A172 (cell line): ENCODE results near the gene FAM169A. TPM values are rescaled to one million over a fixed set of nuclear protein-coding genes. Genes with fewer than 3 reads are reported as not detected.
"Not testable (repeated sequence)": the region's sequence is repeated elsewhere in the genome, so short reads cannot be mapped to it uniquely, and the experiment has no call there.

Source experiments
- DNase-seq: peaks from one replicate; pipeline ENCODE4 v3.0.0-alpha.2; 2015; ENCODE audit warnings: low spot score
- total RNA-seq: library from RNA; depleted of rRNA; stranded (reverse); fragments of >200 nt; shearing (Covaris generic); gene quantifications from 2 replicates; pipeline ENCODE4 v1.2.3, GENCODE V29; 2014; rRNA removed

The FAM169A gene, protein sequence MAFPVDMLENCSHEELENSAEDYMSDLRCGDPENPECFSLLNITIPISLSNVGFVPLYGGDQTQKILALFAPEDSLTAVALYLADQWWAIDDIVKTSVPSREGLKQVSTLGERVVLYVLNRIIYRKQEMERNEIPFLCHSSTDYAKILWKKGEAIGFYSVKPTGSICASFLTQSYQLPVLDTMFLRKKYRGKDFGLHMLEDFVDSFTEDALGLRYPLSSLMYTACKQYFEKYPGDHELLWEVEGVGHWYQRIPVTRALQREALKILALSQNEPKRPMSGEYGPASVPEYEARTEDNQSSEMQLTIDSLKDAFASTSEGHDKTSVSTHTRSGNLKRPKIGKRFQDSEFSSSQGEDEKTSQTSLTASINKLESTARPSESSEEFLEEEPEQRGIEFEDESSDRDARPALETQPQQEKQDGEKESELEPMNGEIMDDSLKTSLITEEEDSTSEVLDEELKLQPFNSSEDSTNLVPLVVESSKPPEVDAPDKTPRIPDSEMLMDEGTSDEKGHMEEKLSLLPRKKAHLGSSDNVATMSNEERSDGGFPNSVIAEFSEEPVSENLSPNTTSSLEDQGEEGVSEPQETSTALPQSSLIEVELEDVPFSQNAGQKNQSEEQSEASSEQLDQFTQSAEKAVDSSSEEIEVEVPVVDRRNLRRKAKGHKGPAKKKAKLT
- total RNA-seq: 28.3 and 33.0 TPM in 2 replicates

DNA sequence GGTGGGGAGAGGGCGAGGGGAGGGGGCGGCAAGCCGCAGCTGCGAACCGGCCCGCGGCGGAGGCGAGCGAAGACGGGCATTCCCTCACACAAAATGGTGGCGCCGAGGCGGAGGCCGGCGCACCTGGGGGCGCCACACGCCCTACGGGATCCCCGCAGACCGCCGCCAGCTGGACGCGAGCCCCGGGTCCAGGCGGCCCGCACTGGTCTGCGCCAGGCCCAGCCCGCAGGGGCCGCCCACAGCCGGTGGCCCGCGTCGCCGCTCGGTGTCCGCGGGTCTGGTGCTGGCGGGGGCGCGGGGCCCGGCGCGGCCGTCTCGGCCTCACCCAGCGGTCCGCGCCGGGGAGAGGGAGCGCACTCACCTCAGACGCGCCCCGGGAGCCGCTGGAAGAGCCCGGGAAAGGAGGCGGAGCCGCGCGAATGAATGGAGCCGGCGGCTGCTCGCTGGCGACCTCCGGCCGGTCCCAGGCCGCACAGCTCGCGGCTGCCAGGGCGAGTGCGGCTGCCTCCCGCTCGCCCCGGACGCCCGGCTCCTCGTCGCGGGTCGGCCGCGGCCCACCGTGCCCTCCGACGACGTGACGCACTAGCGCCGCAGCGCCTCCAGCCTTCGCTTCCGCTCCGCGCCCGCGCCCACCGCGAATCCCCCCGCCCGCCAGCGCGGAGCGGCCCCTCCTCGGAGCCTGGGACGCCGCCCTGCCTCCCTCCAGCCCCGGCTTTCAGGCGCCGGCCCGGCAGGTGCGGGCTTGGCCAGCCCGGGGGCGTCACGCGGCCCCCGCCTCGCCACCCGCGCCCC is at the start of gene FAM169A:
TSS of gene FAM169A (minus strand) at position 584 of the 792 bp plus-strand sequence. CDS start 24,711 bp downstream, outside the sequence.
- peak; percentile 8 for DNase-seq

DNA sequence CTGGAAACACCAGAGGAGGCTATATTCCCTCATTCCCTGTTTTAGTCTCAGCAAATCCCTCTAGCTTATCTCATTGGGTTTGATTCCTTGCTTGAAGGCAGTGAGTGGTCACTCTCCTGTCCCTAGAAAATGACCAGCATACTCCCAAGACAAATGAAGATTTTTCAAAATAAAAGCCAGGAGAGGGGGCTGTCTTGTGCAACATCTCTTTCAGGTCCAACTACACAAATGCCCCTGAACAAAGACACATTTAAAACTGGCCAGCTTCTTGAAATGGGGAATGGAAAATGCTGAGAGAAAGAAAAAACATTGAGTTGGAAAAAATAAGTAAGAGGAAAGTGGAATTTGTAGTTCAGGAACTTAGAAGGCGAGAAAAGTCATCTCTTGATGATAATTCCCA is 49.3 kb upstream of the FAM169A start:
- DNase-seq: no peak

DNA sequence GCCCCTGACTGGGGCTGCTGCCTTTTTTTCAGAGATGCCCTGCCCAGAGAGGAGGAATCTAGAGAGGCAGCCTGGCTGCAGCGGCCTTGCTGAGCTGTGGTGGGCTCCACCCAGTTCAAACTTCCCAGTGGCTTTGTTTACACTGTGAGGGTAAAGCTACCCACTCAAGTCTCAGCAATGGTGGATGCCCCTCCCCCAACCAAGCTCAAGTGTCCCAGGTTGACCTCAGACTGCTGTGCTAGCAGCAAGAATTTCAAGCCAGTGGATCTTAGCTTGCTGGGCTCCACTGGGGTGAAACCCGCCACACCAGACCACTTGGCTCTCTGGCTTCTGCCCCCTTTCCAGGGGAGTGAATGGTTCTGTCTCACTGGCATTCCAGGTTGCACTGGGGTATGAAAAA is 45.2 kb upstream of the FAM169A start:
- DNase-seq: not testable (repeated sequence)

DNA sequence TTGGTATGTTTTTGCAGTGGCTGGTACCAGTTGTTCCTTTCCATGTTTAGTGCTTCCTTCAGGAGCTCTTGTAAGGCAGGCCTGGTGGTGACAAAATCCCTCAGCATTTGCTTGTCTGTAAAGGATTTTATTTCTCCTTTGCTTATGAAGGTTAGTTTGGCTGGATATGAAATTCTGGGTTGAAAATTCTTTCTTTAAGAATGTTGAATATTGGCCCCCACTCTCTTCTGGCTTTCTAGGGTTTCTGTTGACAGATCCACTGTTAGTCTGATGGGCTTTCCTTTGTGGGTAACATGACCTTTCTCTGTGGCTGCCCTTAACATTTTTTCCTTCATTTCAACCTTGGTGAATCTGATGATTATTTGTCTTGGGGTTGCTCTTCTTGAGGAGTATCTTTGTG is 43.7 kb upstream of the FAM169A start:
- DNase-seq: not testable (repeated sequence)

DNA sequence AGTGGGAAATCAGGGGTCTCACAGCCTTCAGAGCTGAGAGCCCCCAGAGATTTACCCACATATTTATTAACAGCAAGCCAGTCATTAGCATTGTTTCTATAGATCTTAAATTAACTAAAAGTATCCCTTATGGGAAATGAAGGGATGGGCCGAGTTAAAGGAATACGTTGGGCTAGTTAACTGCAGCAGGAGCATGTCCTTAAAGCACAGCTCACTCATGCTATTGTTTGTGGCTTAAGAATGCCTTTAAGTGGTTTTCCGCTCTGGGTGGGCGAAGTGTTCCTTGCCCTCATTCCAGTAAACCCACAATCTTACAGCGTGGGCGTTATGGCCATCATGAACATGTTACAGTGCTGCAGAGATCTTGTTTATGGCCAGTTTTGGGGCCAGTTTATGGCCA is 42.0 kb upstream of the FAM169A start:
- not testable (repeated sequence) for DNase-seq

DNA sequence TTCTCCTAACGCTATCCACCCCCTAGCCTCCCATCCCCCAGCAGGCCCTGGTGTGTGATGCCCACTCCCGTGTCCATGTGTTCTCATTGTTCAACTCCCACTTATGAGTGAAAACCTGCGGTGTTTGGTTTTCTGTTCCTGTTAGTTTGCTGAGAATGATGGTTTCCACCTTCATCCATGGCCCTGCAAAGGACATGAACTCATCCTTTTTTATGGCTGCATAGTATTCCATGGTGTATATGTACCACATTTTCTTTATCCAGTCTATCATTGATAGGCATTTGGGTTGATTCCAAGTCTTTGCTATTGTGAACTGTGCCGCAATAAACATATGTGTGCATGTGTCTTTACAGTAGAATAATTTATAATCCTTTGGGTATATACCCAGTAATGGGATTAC is 38.5 kb upstream of the FAM169A start:
- not testable (repeated sequence) for DNase-seq

DNA sequence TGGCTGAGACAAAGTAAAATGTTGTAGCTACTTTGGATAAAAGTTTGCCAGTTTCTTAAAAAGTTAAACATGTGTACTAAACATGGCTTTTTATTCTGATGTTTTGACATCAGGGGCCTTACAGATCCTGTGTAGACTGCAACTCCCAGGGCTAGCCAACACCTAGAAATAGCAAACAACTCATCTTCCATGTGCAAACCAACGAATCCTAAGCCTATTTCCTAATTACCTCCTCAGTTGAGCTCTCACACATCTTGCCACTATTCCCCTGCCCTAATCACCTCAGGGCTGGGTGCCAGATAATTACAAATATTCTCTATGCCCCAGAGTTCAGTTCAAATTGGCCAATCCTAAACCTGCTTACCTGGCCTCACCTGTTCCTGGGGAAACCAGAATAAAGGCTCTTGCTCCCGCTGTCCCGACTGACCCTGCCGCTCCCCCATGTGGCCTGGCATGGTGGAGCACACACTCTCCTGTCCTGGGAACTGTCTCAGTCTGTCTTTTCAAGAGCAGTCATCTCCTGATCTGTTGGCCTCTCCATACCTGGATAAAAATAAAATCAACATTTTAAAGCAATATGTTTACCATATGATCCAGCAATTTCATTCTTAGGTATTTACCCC is 37.1 kb upstream of the FAM169A start:
- DNase-seq: no peak

DNA sequence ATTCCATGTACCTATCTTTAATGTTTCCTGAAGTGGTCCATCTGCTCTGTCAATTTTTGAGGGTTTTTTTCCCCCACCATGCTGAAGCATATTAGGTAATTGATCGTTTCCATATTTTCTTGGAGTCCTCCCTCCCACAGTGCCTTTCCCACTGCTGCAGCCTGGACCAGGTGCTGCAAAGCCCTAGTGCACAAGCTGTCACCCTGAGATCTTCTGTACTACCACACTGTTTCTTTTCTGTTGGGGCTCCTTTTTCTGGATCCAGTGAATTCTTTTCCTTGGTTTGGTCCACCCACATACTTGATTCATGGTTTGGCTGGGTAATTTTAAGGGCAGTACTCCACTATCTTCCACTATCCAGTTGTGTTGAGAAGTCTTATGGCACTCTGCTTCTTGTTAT is 30.9 kb upstream of the FAM169A start:
- no peak for DNase-seq

DNA sequence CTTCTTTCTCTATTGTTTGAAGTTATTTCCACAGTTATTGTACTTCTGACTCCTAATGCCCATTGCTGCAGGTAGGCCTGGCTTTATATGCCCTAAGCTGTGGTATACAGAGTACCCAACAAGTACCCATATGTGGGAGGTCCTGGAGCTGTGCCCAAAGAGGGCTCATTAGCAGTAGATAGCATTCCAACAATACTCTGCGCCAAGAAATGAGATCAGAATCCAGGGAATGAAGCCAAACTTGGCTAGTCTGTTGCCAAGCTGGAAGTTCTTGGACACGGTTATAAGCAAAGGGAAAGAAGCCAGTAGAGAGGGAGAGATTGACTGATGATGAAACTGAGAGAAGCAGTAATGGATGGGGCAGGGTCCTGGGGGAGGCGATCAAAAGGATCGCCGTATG is 29.7 kb upstream of the FAM169A start:
- DNase-seq: peak; percentile 77

DNA sequence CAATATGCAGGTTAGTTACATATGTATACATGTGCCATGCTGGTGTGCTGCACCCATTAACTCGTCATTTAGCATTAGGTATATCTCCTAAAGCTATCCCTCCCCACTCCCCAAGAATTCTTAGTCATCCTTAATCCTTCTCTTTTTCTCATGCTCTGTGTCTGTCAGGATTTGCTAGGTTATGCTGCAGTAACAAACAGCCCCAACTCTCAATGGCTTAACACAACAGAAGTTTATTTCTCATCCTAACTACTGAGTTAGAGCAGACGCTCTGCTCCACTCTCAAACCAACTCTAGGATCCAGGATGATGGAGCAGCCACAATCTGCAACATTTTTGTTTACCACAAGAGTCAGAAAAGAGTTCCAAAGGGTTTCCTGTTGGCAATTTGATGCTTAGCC is 28.2 kb upstream of the FAM169A start:
- no peak for DNase-seq

DNA sequence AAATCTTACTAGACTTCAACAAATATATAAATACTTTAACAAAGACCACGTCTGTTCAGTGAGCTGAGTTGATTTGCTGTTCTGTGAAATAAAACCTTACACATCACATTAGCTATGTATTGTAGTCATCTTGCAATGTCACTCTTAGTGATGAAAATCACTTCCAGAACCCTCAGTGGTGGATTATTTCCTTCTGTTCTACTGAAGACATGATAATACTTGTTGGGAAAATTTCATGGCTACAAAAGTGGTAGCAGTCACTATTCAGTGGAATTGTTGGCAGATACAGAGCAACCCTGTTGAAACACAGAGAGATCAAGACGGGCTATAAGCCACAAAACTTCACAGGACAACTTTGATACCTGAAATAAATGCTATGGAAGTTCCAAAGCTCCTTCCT is 26.7 kb upstream of the FAM169A start:
- no peak for DNase-seq

DNA sequence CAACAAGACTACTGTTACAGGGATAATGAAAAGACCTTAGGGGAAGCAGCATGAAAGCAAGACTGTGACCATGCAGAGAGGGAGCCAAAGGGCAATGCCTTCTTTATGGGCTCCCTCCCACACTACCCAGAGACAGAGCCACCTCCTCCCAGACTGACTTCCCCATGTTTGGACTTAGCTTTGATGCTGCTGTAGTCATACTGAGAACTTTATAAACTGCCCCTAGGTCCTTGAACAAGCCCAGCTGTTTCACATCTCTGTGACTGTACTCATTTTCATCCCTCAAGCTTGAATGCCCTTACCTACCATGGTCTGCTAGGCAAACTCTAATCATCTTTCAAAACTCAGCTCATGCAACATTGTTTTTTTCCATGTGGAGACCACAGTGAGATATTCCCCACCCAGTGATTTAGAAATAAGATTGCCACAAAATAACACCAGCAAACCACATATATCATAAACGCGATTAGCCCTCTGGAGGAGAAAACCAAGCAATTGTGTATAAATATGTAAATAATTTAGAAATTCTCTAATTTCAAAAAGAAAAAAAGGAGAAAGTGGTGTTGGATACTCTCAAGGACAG is 23.4 kb upstream of the FAM169A start:
- no peak for DNase-seq

DNA sequence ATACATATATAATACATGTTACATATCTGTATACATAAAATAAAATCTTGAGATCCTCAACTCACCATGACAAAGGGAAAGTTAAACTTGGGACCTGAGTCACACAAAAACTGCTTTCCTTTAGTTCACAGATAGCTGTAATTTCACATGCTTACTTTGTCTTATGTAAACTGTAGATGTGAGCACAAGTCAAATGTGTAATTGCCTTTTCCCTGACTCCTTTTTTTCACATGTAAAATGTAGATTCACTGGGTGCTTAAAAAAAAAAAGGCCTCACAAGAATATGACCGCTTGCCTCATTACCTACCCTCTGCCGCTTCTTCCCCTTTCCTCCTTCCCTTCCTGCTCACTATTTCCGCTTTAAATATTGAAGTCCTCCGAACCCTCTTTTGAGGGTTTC is 21.9 kb upstream of the FAM169A start:
- DNase-seq: no peak

DNA sequence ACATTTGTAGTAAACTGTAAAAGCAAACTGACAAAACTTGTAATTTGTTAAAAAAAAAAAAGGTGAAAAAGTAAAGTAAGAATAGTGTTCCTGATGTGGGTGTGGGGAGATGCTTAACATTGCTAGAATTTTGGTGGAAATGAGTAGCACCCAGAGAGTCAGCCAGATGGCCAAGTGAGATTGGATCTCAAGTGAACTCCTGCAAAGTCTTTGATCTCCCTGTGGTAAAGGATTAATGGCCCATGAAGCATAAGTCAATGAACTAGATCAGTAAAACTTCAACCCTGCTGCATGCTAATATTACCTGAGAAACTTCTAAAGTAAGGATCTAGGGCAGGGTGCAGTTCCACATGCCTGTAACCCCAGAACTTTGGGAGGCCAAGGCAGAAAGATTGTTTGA is 19.0 kb upstream of the FAM169A start:
- DNase-seq: no peak

DNA sequence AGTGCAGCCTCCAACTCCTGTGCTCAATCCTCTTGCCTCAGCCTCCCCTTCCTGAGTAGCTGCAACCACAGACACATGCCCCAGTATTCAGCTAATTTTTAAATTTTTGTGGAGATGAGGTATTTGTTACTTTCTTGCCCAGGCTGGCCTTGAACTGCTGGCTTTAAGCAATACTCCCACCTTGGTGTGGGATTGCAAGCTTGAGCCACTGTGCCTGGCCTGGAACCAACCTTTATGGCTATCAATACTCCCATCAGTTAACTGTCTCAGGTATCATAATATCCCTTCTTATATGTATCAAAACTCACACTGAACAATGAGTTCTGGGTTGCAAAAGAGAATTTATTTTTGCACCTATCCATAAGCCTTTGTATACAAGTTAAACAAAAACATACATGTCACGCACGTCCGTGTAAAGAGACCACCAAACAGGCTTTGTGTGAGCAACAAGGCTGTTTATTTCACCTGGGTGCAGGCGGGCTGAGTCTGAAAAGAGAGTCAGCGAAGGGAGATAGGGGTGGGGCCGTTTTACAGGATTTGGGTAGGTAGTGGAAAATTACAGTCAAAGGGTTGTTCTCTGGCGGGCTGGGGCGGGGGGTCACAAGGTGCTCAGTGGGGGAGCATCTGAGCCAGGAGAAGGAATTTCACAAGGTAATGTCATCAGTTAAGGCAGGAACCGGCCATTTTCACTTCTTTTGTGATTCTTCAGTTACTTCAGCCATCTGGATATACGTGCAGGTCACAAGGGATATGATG is 16.4 kb upstream of the FAM169A start:
- DNase-seq: not testable (repeated sequence)

DNA sequence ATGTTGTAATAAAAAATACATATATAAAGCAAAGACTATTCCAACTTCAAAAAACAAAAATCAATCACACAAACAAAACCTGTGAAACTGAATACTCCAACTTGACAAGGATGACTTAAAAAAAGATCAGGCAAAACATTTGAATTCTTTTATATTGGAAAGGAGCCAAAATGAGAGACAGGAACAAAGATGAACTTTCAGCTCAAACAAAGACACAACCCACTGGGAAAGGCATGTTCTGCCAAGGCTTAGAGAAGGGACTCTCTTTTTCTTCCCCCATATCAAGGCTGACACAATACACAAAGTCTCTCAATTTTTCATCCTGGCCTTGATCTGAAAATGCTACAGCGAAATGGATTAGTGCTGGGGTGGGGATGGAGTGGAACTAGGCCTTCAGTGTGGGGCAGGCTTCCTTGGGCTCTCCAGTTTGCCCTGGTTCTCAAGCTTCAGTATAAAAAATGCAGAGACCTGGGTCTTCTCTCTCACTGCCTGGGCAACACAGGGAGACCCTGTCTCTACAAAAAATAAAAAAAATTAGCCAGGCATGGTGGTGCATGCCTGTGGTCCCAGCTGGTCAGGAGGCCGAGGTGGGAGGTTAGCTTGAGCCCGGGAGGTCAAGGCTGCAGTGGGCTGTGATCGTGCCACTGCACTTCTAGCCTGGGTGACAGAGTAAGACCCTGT is 11.6 kb upstream of the FAM169A start:
- DNase-seq: no peak

DNA sequence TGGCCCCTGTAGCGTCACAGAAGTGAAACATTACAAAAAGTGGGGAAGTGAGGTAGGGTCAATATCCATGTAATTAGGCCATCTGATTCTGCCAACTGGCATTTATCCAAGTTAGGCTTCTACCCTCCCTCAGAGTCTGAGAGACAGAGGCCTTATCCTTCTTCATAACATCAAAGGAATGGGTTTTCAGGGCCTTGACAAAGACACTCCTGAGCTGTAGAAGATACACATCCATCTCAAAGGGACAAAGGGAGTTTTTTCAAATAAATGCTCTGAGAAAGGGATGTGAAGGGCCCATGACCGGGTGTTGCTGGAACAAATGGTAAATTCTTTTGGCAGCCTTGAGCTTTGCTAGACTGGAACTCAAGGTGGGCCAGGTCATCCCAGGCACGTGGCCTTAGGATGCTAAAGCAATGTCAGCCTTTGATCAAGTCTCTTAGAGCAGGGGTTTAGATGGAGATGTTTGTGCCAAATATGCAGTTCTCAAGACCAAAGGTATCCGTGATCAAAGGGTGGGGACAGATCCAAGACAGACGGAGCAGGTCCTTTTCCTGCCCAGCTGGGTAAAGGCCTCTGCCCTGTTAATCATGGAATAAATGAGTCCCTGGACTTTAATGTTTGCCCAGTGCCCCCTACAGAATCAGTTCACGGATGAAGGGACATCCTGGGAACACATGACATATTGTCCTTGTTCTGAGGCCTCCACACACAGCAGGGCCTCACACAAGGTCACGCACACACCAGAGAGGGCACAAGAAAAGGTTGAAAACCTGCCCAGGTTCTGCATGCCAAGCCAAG is 10.0 kb upstream of the FAM169A start:
- DNase-seq: no peak

DNA sequence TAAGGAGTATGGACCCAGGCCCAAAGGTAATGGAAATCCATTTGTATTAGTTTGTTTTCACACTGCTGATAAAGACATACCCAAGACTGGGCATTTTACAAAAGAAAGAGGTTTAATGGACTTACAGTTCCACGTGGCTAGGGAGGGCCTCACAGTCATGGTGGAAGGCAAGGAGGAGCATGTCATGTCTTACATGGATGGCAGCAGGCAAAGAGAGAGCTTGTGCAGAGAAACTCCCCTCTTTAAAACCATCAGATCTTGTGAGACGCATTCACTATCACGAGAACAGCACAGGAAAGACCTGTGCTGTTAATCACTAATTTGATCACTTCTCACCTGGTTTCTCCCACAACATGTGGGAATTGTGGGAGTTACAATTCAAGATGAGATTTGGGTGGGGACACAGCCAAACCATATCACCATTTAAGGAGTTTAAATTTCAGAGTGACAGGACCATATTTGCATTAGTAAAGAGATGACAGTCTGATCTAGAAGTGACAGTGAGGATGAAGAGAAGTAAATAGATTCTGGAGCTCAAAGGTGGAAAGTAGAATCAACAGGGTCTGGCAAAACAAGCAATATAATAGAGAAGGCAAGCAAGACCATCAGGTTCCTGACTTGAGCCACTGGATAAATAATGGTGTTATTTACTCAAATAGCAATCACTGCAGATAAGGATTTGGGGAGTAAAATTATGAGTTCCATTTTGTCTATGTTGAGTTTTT is 7.5 kb upstream of the FAM169A start:
- DNase-seq: no peak
